ENCODE measurements around the gene MRPL10. TPM values are rescaled to one million over a fixed set of nuclear protein-coding genes. Genes with fewer than 3 reads are reported as not detected.

MRPL10 gene
- total RNA-seq, 1 experiment from 2014 or later = 67.2 TPM

DNA sequence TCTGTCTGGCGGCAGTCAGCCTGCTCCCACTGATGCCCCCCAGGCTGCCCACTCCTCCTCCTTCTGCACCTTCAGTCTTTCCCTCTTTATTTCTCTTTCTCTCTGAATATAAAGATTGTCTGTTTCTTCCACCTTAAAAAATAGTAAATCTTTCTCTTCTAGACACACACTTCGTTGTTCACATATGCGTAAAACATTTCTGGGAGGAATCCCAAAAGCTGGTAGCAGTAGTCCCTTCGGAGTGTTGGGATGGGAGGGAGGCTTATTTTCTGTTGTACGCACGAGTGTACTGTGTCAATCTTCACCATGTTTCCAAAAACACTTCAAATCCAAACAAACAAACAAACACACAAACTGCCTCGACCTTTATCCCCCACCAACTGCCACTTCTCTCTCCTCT is 19.6 kb downstream of the MRPL10 start:
- Histone ChIP-seq H3K79me1 (ENCODE audit: insufficient read depth, low read depth, low read length, poor library complexity, severe bottlenecking) (no peaks in the 10 kb centered on the region), H2BK15ac (ENCODE audit: low read depth, low read length) (no peak overlapping the region), H3T11ph (ENCODE audit: low read length) (no peak overlapping the region), H4K91ac (ENCODE audit: insufficient read length, low read depth, low read length) (no peak overlapping the region), H4K5ac (ENCODE audit: insufficient read length, low read depth, low read length) (no peak overlapping the region), H2AK5ac (ENCODE audit: insufficient read length, low read length) (no peak overlapping the region), H3K4me1 (ENCODE audit: insufficient read depth, low read length) (no peaks in the 10 kb centered on the region), H3K18ac (ENCODE audit: insufficient read length, low read depth, low read length) (no peak overlapping the region), H3K23ac (ENCODE audit: insufficient read length, low read depth, low read length) (no peak overlapping the region), H3K14ac (ENCODE audit: insufficient read depth, low read length) (no peak overlapping the region), H2AFZ (ENCODE audit: low read length) (no peak overlapping the region), H3K56ac (ENCODE audit: insufficient read length, low read depth, low read length) (no peak overlapping the region), H3K27me3 (ENCODE audit: insufficient read depth, low read length) (no peaks in the 10 kb centered on the region), H3K9ac (ENCODE audit: extremely low read depth, insufficient read length, low read length) (no peak overlapping the region), H3K4ac (ENCODE audit: low read depth, low read length) (no peak overlapping the region), H2BK120ac (ENCODE audit: low read depth, low read length, poor library complexity, severe bottlenecking) (no peak overlapping the region), H3K23me2 (ENCODE audit: insufficient read length, low read depth, low read length, poor library complexity, severe bottlenecking) (no peaks in the 10 kb centered on the region), H2BK20ac (ENCODE audit: low read depth, low read length, poor library complexity, severe bottlenecking) (no peak overlapping the region), H3K4me2 (ENCODE audit: insufficient read depth, insufficient read length, low read length) (no peak overlapping the region), H3K9me3 (ENCODE audit: control insufficient read depth, low read depth, low read length) (no peaks in the 10 kb centered on the region), H3K27ac (ENCODE audit: insufficient read length, low read depth, low read length) (no peak overlapping the region), H3K79me2 (ENCODE audit: insufficient read depth, low read length) (no peaks in the 10 kb centered on the region), H4K8ac (replicated peaks; ENCODE audit: insufficient read length, low read depth, low read length) (no peak overlapping the region), H2BK12ac (ENCODE audit: insufficient read length, low read depth, low read length) (no peak overlapping the region), H2BK5ac (ENCODE audit: insufficient read length, low read length) (no peak overlapping the region), H4K20me1 (ENCODE audit: control insufficient read depth, insufficient read depth, insufficient read length) (no peaks in the 10 kb centered on the region)
- Mint-ChIP-seq H3K9me3 (no peaks in the 10 kb centered on the region; a peak in 1 of 5 replicates), H3K4me1 (peaks cover 6 to 7% of the 10 kb centered on the region in 2 experiments; a peak in 3 of 4 replicates), H3K27ac (no peak overlapping the region), H3K4me3 (no peak overlapping the region), H3K27me3 (ENCODE audit: low read depth) (no peaks in the 10 kb centered on the region), H3K36me3 (ENCODE audit: insufficient read depth in 1 of 3, low read depth in 3 of 3) (peaks cover 0 to 24% (median 4%) of the 10 kb centered on the region in 3 experiments; a peak in 6 of 7 replicates)
- 100% methylated on average over 1 of the region's 7 CpGs for WGBS (ENCODE audit: extremely low coverage, insufficient read length, low lambda C conversion rate)
- TF ChIP-seq CTCF (conservative IDR thresholded peaks at IDR 0.05) = no peak
- DNase-seq = no peak

Data from H9 (cell line).